GM12874 (cell line): ENCODE results near the gene CDC123.
A peak's percentile ranks its signal among the peaks of the same experiment; 100 is the strongest.

Experiments
- CTCF ChIP-seq: IDR thresholded peaks from 2 replicates; pipeline ENCODE4 v1.5.1; 2011; ENCODE audit warnings: low read depth, mild to moderate bottlenecking, control low read depth, low read length, moderate library complexity; ENCODE audit not compliant: insufficient read depth

Gene CDC123

GRCh38 chr10:12205082-12205481 lies 9.1 kb downstream of the CDC123 start:
- TF ChIP-seq CTCF, result no peak

GRCh38 chr10:12207114-12207513 lies 11.1 kb downstream of the CDC123 start:
- no peak for TF ChIP-seq CTCF

GRCh38 chr10:12208460-12208859 lies 12.5 kb downstream of the CDC123 start:
- no peak for TF ChIP-seq CTCF

- no peak for TF ChIP-seq CTCF
Observed at GRCh38 chr10:12212454-12212853, 16.5 kb downstream of the CDC123 start.

GRCh38 chr10:12213621-12214020 lies 17.6 kb downstream of the CDC123 start:
- TF ChIP-seq CTCF, result no peak

GRCh38 chr10:12214093-12214492 lies 18.1 kb downstream of the CDC123 start:
- no peak for TF ChIP-seq CTCF

GRCh38 chr10:12214763-12215218 lies 18.8 kb downstream of the CDC123 start:
- 0 out of 2 replicates have a peak, but pooled peaks have one; percentile 30 for TF ChIP-seq CTCF

GRCh38 chr10:12218991-12219390 lies 23.0 kb downstream of the CDC123 start:
- TF ChIP-seq CTCF, result no peak
